ENCODE results near the gene CEP63. TPM values are rescaled to one million over a fixed set of nuclear protein-coding genes. Genes with fewer than 3 reads are reported as not detected.

The CEP63 gene
- total and polyA plus RNA-seq, 9 donors = 22.3 to 40.1 (median 35.5) TPM

GRCh38 chr3:134611516-134611915 lies 125.7 kb downstream of the CEP63 start:
- no peak for DNase-seq
- Histone ChIP-seq H3K4me1 (ENCODE audit: control insufficient read depth, insufficient read depth, low read length) (peaks cover 20% of the 10 kb centered on the region), H3K27ac (ENCODE audit: low read length) (no peak overlapping the region), H3K27me3 (ENCODE audit: control insufficient read depth, insufficient read depth, low read length) (no peaks in the 10 kb centered on the region), H3K36me3 (ENCODE audit: control insufficient read depth, insufficient read depth, low read length) (peaks cover 58% of the 10 kb centered on the region), H3K4me3 (ENCODE audit: low read length) (no peak overlapping the region), H3K9me3 (replicated peaks; ENCODE audit: control insufficient read depth, low read depth, low read length) (no peaks in the 10 kb centered on the region)
- WGBS (ENCODE audit: insufficient coverage) = 100% methylated on average over 1 of the region's 2 CpGs

- Histone ChIP-seq H3K4me1 (ENCODE audit: control insufficient read depth, insufficient read depth, low read length) (peaks cover 15% of the 10 kb centered on the region), H3K27me3 (ENCODE audit: control insufficient read depth, insufficient read depth, low read length) (no peaks in the 10 kb centered on the region), H3K9me3 (replicated peaks; ENCODE audit: control insufficient read depth, low read depth, low read length) (no peaks in the 10 kb centered on the region), H3K36me3 (ENCODE audit: control insufficient read depth, insufficient read depth, low read length) (peaks cover 48% of the 10 kb centered on the region), H3K27ac (ENCODE audit: low read length) (no peak overlapping the region), H3K4me3 (ENCODE audit: low read length) (no peak overlapping the region)
- WGBS (ENCODE audit: insufficient coverage) = 75% methylated on average over 6 of the region's 6 CpGs
- no peak for DNase-seq
These were observed 127.2 kb downstream of the CEP63 start for GRCh38 chr3:134613006-134613520.

GRCh38 chr3:134614955-134615354 lies 129.1 kb downstream of the CEP63 start:
- H3K36me3 ChIP-seq (ENCODE audit: control insufficient read depth, insufficient read depth, low read length) = peaks cover 47% of the 10 kb centered on the region
- no peaks in the 10 kb centered on the region for H3K9me3 ChIP-seq (replicated peaks; ENCODE audit: control insufficient read depth, low read depth, low read length)
- WGBS (ENCODE audit: insufficient coverage) = 80% methylated on average over 1 of the region's 4 CpGs
- peaks cover 7% of the 10 kb centered on the region for H3K4me1 ChIP-seq (ENCODE audit: control insufficient read depth, insufficient read depth, low read length)
- no peak overlapping the region for H3K4me3 ChIP-seq (ENCODE audit: low read length)
- H3K27ac ChIP-seq (ENCODE audit: low read length) = no peak overlapping the region
- no peaks in the 10 kb centered on the region for H3K27me3 ChIP-seq (ENCODE audit: control insufficient read depth, insufficient read depth, low read length)
- DNase-seq = no peak

- no peaks in the 10 kb centered on the region for H3K4me1 ChIP-seq (ENCODE audit: control insufficient read depth, insufficient read depth, low read length)
- no peak overlapping the region for H3K27ac ChIP-seq (ENCODE audit: low read length)
- H3K27me3 ChIP-seq (ENCODE audit: control insufficient read depth, insufficient read depth, low read length) = no peaks in the 10 kb centered on the region
- H3K9me3 ChIP-seq (replicated peaks; ENCODE audit: control insufficient read depth, low read depth, low read length) = no peaks in the 10 kb centered on the region
- peaks cover 51% of the 10 kb centered on the region for H3K36me3 ChIP-seq (ENCODE audit: control insufficient read depth, insufficient read depth, low read length)
- H3K4me3 ChIP-seq (ENCODE audit: low read length) = no peak overlapping the region
- WGBS (ENCODE audit: insufficient coverage) = 44% methylated on average over 4 of the region's 5 CpGs
- no peak for DNase-seq
These were observed 129.9 kb downstream of the CEP63 start for GRCh38 chr3:134615743-134616142.

GRCh38 chr3:134617608-134618477 lies 132.0 kb downstream of the CEP63 start:
- Histone ChIP-seq H3K4me1 (ENCODE audit: control insufficient read depth, insufficient read depth, low read length) (no peaks in the 10 kb centered on the region), H3K4me3 (ENCODE audit: low read length) (no peak overlapping the region), H3K36me3 (ENCODE audit: control insufficient read depth, insufficient read depth, low read length) (peaks cover 48% of the 10 kb centered on the region), H3K27me3 (ENCODE audit: control insufficient read depth, insufficient read depth, low read length) (no peaks in the 10 kb centered on the region), H3K27ac (ENCODE audit: low read length) (no peak overlapping the region), H3K9me3 (replicated peaks; ENCODE audit: control insufficient read depth, low read depth, low read length) (no peaks in the 10 kb centered on the region)
- DNase-seq = no peak
- 67% methylated on average over 7 of the region's 7 CpGs for WGBS (ENCODE audit: insufficient coverage)

- Histone ChIP-seq H3K4me3 (ENCODE audit: low read length) (no peak overlapping the region), H3K9me3 (replicated peaks; ENCODE audit: control insufficient read depth, low read depth, low read length) (no peaks in the 10 kb centered on the region), H3K27me3 (ENCODE audit: control insufficient read depth, insufficient read depth, low read length) (no peaks in the 10 kb centered on the region), H3K4me1 (ENCODE audit: control insufficient read depth, insufficient read depth, low read length) (no peaks in the 10 kb centered on the region), H3K27ac (ENCODE audit: low read length) (no peak overlapping the region), H3K36me3 (ENCODE audit: control insufficient read depth, insufficient read depth, low read length) (peaks cover 41% of the 10 kb centered on the region)
- DNase-seq = no peak
- 92% methylated on average over 8 of the region's 13 CpGs for WGBS (ENCODE audit: insufficient coverage)
These were observed 132.8 kb downstream of the CEP63 start for GRCh38 chr3:134618478-134619300.

GRCh38 chr3:134619301-134619615 lies 133.4 kb downstream of the CEP63 start:
- no CpG with 5 or more reads among the region's 2 CpGs for WGBS (ENCODE audit: insufficient coverage)
- H3K4me3 ChIP-seq (ENCODE audit: low read length) = no peak overlapping the region

GRCh38 chr3:134619884-134620445 lies 134.1 kb downstream of the CEP63 start:
- Histone ChIP-seq H3K9me3 (replicated peaks; ENCODE audit: control insufficient read depth, low read depth, low read length) (no peaks in the 10 kb centered on the region), H3K4me1 (ENCODE audit: control insufficient read depth, insufficient read depth, low read length) (no peaks in the 10 kb centered on the region), H3K27ac (ENCODE audit: low read length) (no peak overlapping the region), H3K27me3 (ENCODE audit: control insufficient read depth, insufficient read depth, low read length) (no peaks in the 10 kb centered on the region), H3K4me3 (ENCODE audit: low read length) (no peak overlapping the region), H3K36me3 (ENCODE audit: control insufficient read depth, insufficient read depth, low read length) (peaks cover 43% of the 10 kb centered on the region)
- DNase-seq = no peak
- WGBS (ENCODE audit: insufficient coverage) = 83% methylated on average over 5 of the region's 8 CpGs

More at GRCh38 chr3:134619301-134619615, 133.4 kb downstream of the CEP63 start:
- DNase-seq = no peak
- H3K27me3 ChIP-seq (ENCODE audit: control insufficient read depth, insufficient read depth, low read length) = no peaks in the 10 kb centered on the region
- H3K36me3 ChIP-seq (ENCODE audit: control insufficient read depth, insufficient read depth, low read length) = peaks cover 41% of the 10 kb centered on the region
- H3K9me3 ChIP-seq (replicated peaks; ENCODE audit: control insufficient read depth, low read depth, low read length) = no peaks in the 10 kb centered on the region
- H3K4me1 ChIP-seq (ENCODE audit: control insufficient read depth, insufficient read depth, low read length) = no peaks in the 10 kb centered on the region
- H3K27ac ChIP-seq (ENCODE audit: low read length) = no peak overlapping the region

- H3K36me3 ChIP-seq (ENCODE audit: control insufficient read depth, insufficient read depth, low read length) = peaks cover 42% of the 10 kb centered on the region
- no peaks in the 10 kb centered on the region for H3K27me3 ChIP-seq (ENCODE audit: control insufficient read depth, insufficient read depth, low read length)
- no peak overlapping the region for H3K4me3 ChIP-seq (ENCODE audit: low read length)
- H3K27ac ChIP-seq (ENCODE audit: low read length) = no peak overlapping the region
- no peaks in the 10 kb centered on the region for H3K4me1 ChIP-seq (ENCODE audit: control insufficient read depth, insufficient read depth, low read length)
- no peak for DNase-seq
- WGBS (ENCODE audit: insufficient coverage) = 80% methylated on average over 5 of the region's 5 CpGs
- no peaks in the 10 kb centered on the region for H3K9me3 ChIP-seq (replicated peaks; ENCODE audit: control insufficient read depth, low read depth, low read length)
These were observed 134.7 kb downstream of the CEP63 start for GRCh38 chr3:134620476-134621115.
